ENCODE results near the gene SIGLEC11.
"Not testable (repeated sequence)": the region's sequence is repeated elsewhere in the genome, so short reads cannot be mapped to it uniquely, and the experiment has no call there.

The SIGLEC11 gene

GRCh38 chr19:49981603-49982593 lies 20.9 kb upstream of the SIGLEC11 start:
- DNase-seq, result no peak

GRCh38 chr19:49978324-49978723 lies 17.4 kb upstream of the SIGLEC11 start:
- no peak for DNase-seq

GRCh38 chr19:49977881-49978280 lies 16.9 kb upstream of the SIGLEC11 start:
- DNase-seq, result no peak

- no peak for DNase-seq
Observed at GRCh38 chr19:49977076-49977475, 16.1 kb upstream of the SIGLEC11 start.

GRCh38 chr19:49976496-49976895 lies 15.5 kb upstream of the SIGLEC11 start:
- DNase-seq, result no peak

- DNase-seq, result no peak
Observed at GRCh38 chr19:49975051-49975450, 14.1 kb upstream of the SIGLEC11 start.

GRCh38 chr19:49973987-49974386 lies 13.0 kb upstream of the SIGLEC11 start:
- DNase-seq, result no peak

- DNase-seq, result no peak
Observed at GRCh38 chr19:49972841-49973240, 11.9 kb upstream of the SIGLEC11 start.

GRCh38 chr19:49971991-49972411 lies 11.0 kb upstream of the SIGLEC11 start:
- DNase-seq, result no peak

- not testable (repeated sequence) for DNase-seq
Observed at GRCh38 chr19:49969355-49969754, 8.4 kb upstream of the SIGLEC11 start.

- peak; percentile 18 for DNase-seq
Observed at GRCh38 chr19:49968279-49968922, 7.4 kb upstream of the SIGLEC11 start.

GRCh38 chr19:49959892-49960291 lies 1.1 kb downstream of the SIGLEC11 start:
- DNase-seq, result not testable (repeated sequence)

GRCh38 chr19:49958596-49958995 lies 2.4 kb downstream of the SIGLEC11 start:
- not testable (repeated sequence) for DNase-seq

- DNase-seq, result not testable (repeated sequence)
Observed at GRCh38 chr19:49958144-49958543, 2.8 kb downstream of the SIGLEC11 start.

GRCh38 chr19:49957262-49957915 lies 3.6 kb downstream of the SIGLEC11 start:
- no peak for DNase-seq

- DNase-seq, result no peak
Observed at GRCh38 chr19:49956115-49956495, 4.9 kb downstream of the SIGLEC11 start.

GRCh38 chr19:49954933-49955332 lies 6.0 kb downstream of the SIGLEC11 start:
- no peak for DNase-seq

GRCh38 chr19:49954092-49954829 lies 6.7 kb downstream of the SIGLEC11 start:
- DNase-seq, result no peak

- no peak for DNase-seq
Observed at GRCh38 chr19:49953416-49953815, 7.6 kb downstream of the SIGLEC11 start.

GRCh38 chr19:49952906-49953305 lies 8.1 kb downstream of the SIGLEC11 start:
- DNase-seq, result no peak

GRCh38 chr19:49952479-49952836 lies 8.5 kb downstream of the SIGLEC11 start:
- DNase-seq, result no peak

- DNase-seq, result no peak
Observed at GRCh38 chr19:49951806-49952478, 9.0 kb downstream of the SIGLEC11 start.
